K562 (cell line): Measurements from ENCODE around the gene ZFP62. TPM values are rescaled to one million over a fixed set of nuclear protein-coding genes. Genes with fewer than 3 reads are reported as not detected.
A peak's percentile ranks its signal among the peaks of the same experiment; 100 is the strongest.

Experiments
- CBFB ChIP-seq: sonication (generic); formaldehyde crosslinking; IDR thresholded peaks from 2 replicates; pipeline ENCODE4 v1.4.0; 2020; ENCODE audit warnings: mild to moderate bottlenecking, missing genetic modification reagents
- CBX3 ChIP-seq, 2 experiments: IDR thresholded peaks; 1 replicate in 1 of 2; 2 replicates in 1 of 2; pipeline ENCODE4 v1.6.1; 2012; ENCODE audit warnings: inconsistent platforms in 2 of 2, low read length in 2 of 2, borderline replicate concordance in 1 of 2, control low read depth in 1 of 2
- CHAMP1 ChIP-seq: fragments of 450-650 bp; IDR thresholded peaks from 2 replicates; pipeline ENCODE4 v1.6.1; 2016; ENCODE audit warnings: mild to moderate bottlenecking
- CREB1 ChIP-seq, 2 experiments: sonication (generic) in 1 of 2; formaldehyde crosslinking in 1 of 2; IDR thresholded peaks; 2 replicates each; pipeline versions ENCODE4 v1.6.1 to v1.8.0; 2012 to 2022; ENCODE audit warnings: inconsistent platforms in 1 of 2, mild to moderate bottlenecking in 1 of 2, missing genetic modification reagents in 1 of 2, moderate library complexity in 1 of 2
- DACH1 ChIP-seq: fragments of 450-650 bp; IDR thresholded peaks from 2 replicates; pipeline ENCODE4 v1.6.1; 2018; ENCODE audit not compliant: partially characterized antibody
- FOS ChIP-seq: IDR thresholded peaks from 3 replicates; pipeline ENCODE4 v1.6.1; 2011; ENCODE audit not compliant: insufficient read length; ENCODE audit errors: extremely low read depth
- FOXO4 ChIP-seq: fragments of 450-650 bp; formaldehyde crosslinking; IDR thresholded peaks from 2 replicates; pipeline ENCODE4 v1.4.0; 2020; ENCODE audit warnings: mild to moderate bottlenecking, moderate library complexity
- HMG20B ChIP-seq: fragments of 250-450 bp; sonication (Bioruptor Pico); IDR thresholded peaks from 2 replicates; pipeline ENCODE4 v1.5.0; 2021; ENCODE audit warnings: mild to moderate bottlenecking
- HNRNPUL1 ChIP-seq: fragments of 200-400 bp; formaldehyde crosslinking; IDR thresholded peaks from 2 replicates; pipeline ENCODE4 v1.6.1; 2017; ENCODE audit warnings: low read length
- KDM2B ChIP-seq: fragments of 250-450 bp; sonication (Bioruptor Pico); IDR thresholded peaks from 2 replicates; pipeline ENCODE4 v1.8.0; 2021; ENCODE audit warnings: mild to moderate bottlenecking, moderate library complexity
- MBD1 ChIP-seq: fragments of 250-450 bp; sonication (Bioruptor Pico); IDR thresholded peaks from 2 replicates; pipeline ENCODE4 v1.8.0; 2022; ENCODE audit warnings: inconsistent platforms
- MCM7 ChIP-seq, 2 experiments: fragments of 450-650 bp; IDR thresholded peaks; 2 replicates each; pipeline ENCODE4 v1.6.1; 2016 to 2018
- NCOR1 ChIP-seq: fragments of 450-650 bp; IDR thresholded peaks from 2 replicates; pipeline ENCODE4 v1.6.1; 2016; ENCODE audit warnings: mild to moderate bottlenecking, moderate library complexity
- PCBP1 ChIP-seq: fragments of 200-400 bp; formaldehyde crosslinking; IDR thresholded peaks from 2 replicates; pipeline ENCODE4 v1.6.1; 2018; ENCODE audit warnings: mild to moderate bottlenecking, low read depth, low read length; ENCODE audit not compliant: poor library complexity, severe bottlenecking
- ZBTB7A ChIP-seq: IDR thresholded peaks from 2 replicates; pipeline ENCODE4 v1.6.1; 2011; ENCODE audit warnings: low read depth, mild to moderate bottlenecking, low read length, moderate library complexity, borderline replicate concordance; ENCODE audit not compliant: control insufficient read depth
- ZBTB9 ChIP-seq: fragments of 450-650 bp; formaldehyde crosslinking; IDR thresholded peaks from 2 replicates; pipeline ENCODE4 v1.4.0; 2020; ENCODE audit warnings: mild to moderate bottlenecking, moderate library complexity
- ZNF174 ChIP-seq: fragments of 250-450 bp; sonication (Bioruptor Pico); IDR thresholded peaks from 2 replicates; pipeline ENCODE4 v1.4.0; 2020; ENCODE audit warnings: mild to moderate bottlenecking
- ZNF277 ChIP-seq: fragments of 250-450 bp; sonication (Bioruptor Pico); IDR thresholded peaks from 2 replicates; pipeline ENCODE4 v1.8.0; 2022; ENCODE audit warnings: inconsistent platforms, mild to moderate bottlenecking, moderate library complexity, borderline replicate concordance
- ZNF444 ChIP-seq: fragments of 250-450 bp; sonication (Bioruptor Pico); IDR thresholded peaks from 2 replicates; pipeline ENCODE4 v1.4.0; 2020; ENCODE audit warnings: mild to moderate bottlenecking, moderate library complexity
- polyA plus RNA-seq, 8 experiments: library from polyadenylated mRNA; depleted of rRNA in 4 of 8; stranded (reverse) in 5 of 8; unstranded in 3 of 8; fragments of >200 nt; fragmentation: Nextera tagmentation in 2 of 8; fragmentation: Illumina TruSeq in 1 of 8; extraction: Ambion mirVana in 2 of 8; extraction: Trizol in 1 of 8; gene quantifications; 2 replicates each; pipeline versions ENCODE4 v1.2.1 to v1.2.3, GENCODE V29; 2011 to 2014; ENCODE audit warnings: inconsistent platforms in 1 of 8, missing spikeins in 1 of 8
- total RNA-seq, 7 experiments: library from RNA; depleted of rRNA in 6 of 7; stranded (reverse); fragments of >200 nt in 6 of 7; fragmentation: Illumina TruSeq in 2 of 7; extraction: Trizol in 2 of 7; gene quantifications; 2 replicates each; pipeline versions ENCODE4 v1.2.1 to v1.2.3, GENCODE V29; 2011 to 2021; ENCODE audit warnings: low replicate concordance in 1 of 7

Gene ZFP62
- total and polyA plus RNA-seq, 9 of the 15 experiments (the other 6 are each of a cell fraction or from before 2014, with no cell fraction given) = 12.2 to 37.5 (median 25.0) TPM

- 0 out of 2 replicates have a peak, but pooled peaks have one; percentile 8 for TF ChIP-seq CREB1 (IDR thresholded peaks at IDR 0.05)
- no peak for TF ChIP-seq CREB1 (CRISPR knock-in tag; IDR thresholded peaks at IDR 0.05)
- TF ChIP-seq ZBTB7A = peak; percentile 36; the same call in 1 of the 2 replicates
- TF ChIP-seq PCBP1 = peak; percentile 36
- TF ChIP-seq FOS = no peak
- no peak for TF ChIP-seq MCM7 (IDR thresholded peaks at IDR 0.05)
- no peak for TF ChIP-seq CHAMP1
- no peak for TF ChIP-seq ZNF444 (CRISPR knock-in tag)
- TF ChIP-seq DACH1 = peak; percentile 92
- TF ChIP-seq HMG20B (CRISPR knock-in tag) = no peak
- peak; percentile 86; the same call in 1 of the 2 replicates for TF ChIP-seq KDM2B (CRISPR knock-in tag)
- TF ChIP-seq ZNF277 (CRISPR knock-in tag) = no peak
- TF ChIP-seq MBD1 = no peak
- no peak for TF ChIP-seq HNRNPUL1
- TF ChIP-seq ZBTB9 = peak; percentile 58; the same call in 1 of the 2 replicates
- TF ChIP-seq FOXO4 (CRISPR knock-in tag) = no peak
- 0 out of 2 replicates have a peak, but pooled peaks have one; percentile 19 for TF ChIP-seq ZNF174 (CRISPR knock-in tag)
- TF ChIP-seq NCOR1 = no peak
- TF ChIP-seq CBFB (CRISPR knock-in tag) = no peak
- no peak for TF ChIP-seq CBX3 (IDR thresholded peaks at IDR 0.05; ENCODE audit: borderline replicate concordance in 1 of 2, low read length in 2 of 2)
Measured at GRCh38 chr5:180802325-180803180, 58.5 kb downstream of the ZFP62 start, which contains the start of gene MGAT1 (continued).
